Measurements from ENCODE around the gene TNS1. TPM values are rescaled to one million over a fixed set of nuclear protein-coding genes. Genes with fewer than 3 reads are reported as not detected.

Gene TNS1
- total RNA-seq, 4 donors from 2014 or later: 169 to 316 (median 229) TPM

- Histone ChIP-seq H3K27ac (peak overlapping the region in 1 of 3 donors; percentile 45), H3K27me3 (no peaks in the 10 kb centered on the region), H3K36me3 (no peaks in the 10 kb centered on the region), H3K9me3 (no peaks in the 10 kb centered on the region), H3K4me1 (peaks cover 31 to 62% of the 10 kb centered on the region in 2 donors), H3K4me3 (replicated peaks in 1 of 3) (no peak overlapping the region)
- TF ChIP-seq CTCF (IDR thresholded peaks at IDR 0.05): no peak
- TF ChIP-seq POLR2A (IDR thresholded peaks at IDR 0.05): no peak
- intact Hi-C loops (cut with DNase I): loop anchor here (5.0 kb wide), 1 partner anchor 37 kb away; no protein-coding TSS in a partner anchor
- DNase-seq: peak in 1 of 2 donors; percentile 41
- WGBS, 2 donors: 66 to 72% methylated on average over 17 of the region's 17 CpGs
Measured at GRCh38 chr2:218029366-218030360, 26.9 kb upstream of the TNS1 start.

GRCh38 chr2:218028562-218029348 lies 26.0 kb upstream of the TNS1 start:
- no peak for DNase-seq
- intact Hi-C loops (cut with DNase I): no loop called here
- Histone ChIP-seq H3K27me3 (no peaks in the 10 kb centered on the region), H3K36me3 (no peaks in the 10 kb centered on the region), H3K27ac (peak overlapping the region in 2 of 3 donors; percentile 14 to 27), H3K9me3 (no peaks in the 10 kb centered on the region), H3K4me1 (peaks cover 31 to 63% of the 10 kb centered on the region in 2 donors), H3K4me3 (replicated peaks in 1 of 3) (no peak overlapping the region)
- TF ChIP-seq POLR2A (IDR thresholded peaks at IDR 0.05): no peak
- no peak for TF ChIP-seq CTCF (IDR thresholded peaks at IDR 0.05)
- WGBS, 2 donors: 59 to 65% methylated on average over 6 of the region's 6 CpGs

GRCh38 chr2:218028189-218028495 lies 25.3 kb upstream of the TNS1 start:
- peaks cover 31 to 63% of the 10 kb centered on the region in 2 donors for H3K4me1 ChIP-seq
- H3K27ac ChIP-seq: peak overlapping the region in 1 of 3 donors; percentile 27
- no peaks in the 10 kb centered on the region for H3K27me3 ChIP-seq
- WGBS, 2 donors: 82 to 86% methylated on average over 2 of the region's 2 CpGs
- no peak for TF ChIP-seq POLR2A (IDR thresholded peaks at IDR 0.05)
- TF ChIP-seq CTCF (IDR thresholded peaks at IDR 0.05): no peak
- no peaks in the 10 kb centered on the region for H3K36me3 ChIP-seq
- no peak overlapping the region for H3K4me3 ChIP-seq (replicated peaks in 1 of 3)
- no peaks in the 10 kb centered on the region for H3K9me3 ChIP-seq
- intact Hi-C loops (cut with DNase I): no loop called here
- no peak for DNase-seq

- H3K27me3 ChIP-seq: no peaks in the 10 kb centered on the region
- WGBS, 2 donors: 95% methylated on average over 5 of the region's 6 CpGs
- peak overlapping the region; percentile 42 to 76 (median 52) for H3K27ac ChIP-seq
- H3K36me3 ChIP-seq: no peaks in the 10 kb centered on the region
- peaks cover 31 to 63% of the 10 kb centered on the region in 2 donors for H3K4me1 ChIP-seq
- TF ChIP-seq POLR2A (IDR thresholded peaks at IDR 0.05): no peak
- intact Hi-C loops (cut with DNase I): no loop called here
- DNase-seq: no peak
- H3K9me3 ChIP-seq: no peaks in the 10 kb centered on the region
- no peak overlapping the region for H3K4me3 ChIP-seq (replicated peaks in 1 of 3)
Measured at GRCh38 chr2:218027426-218028188, 24.8 kb upstream of the TNS1 start.

All from thyroid gland (tissue), 4 donors.